Activated CD4-positive, alpha-beta T cell treated with anti-CD3 and anti-CD28 coated beads for 48 hours (primary cell): ENCODE measurements around the gene JAKMIP1.
A peak's percentile ranks its signal among the peaks of the same experiment; 100 is the strongest.
"Not testable (repeated sequence)": the region's sequence is repeated elsewhere in the genome, so short reads cannot be mapped to it uniquely, and the experiment has no call there.

ENCODE experiments used
- DNase-seq: peaks from one replicate; pipeline ENCODE4 v3.0.0-alpha.2; 2020

Gene JAKMIP1

DNA sequence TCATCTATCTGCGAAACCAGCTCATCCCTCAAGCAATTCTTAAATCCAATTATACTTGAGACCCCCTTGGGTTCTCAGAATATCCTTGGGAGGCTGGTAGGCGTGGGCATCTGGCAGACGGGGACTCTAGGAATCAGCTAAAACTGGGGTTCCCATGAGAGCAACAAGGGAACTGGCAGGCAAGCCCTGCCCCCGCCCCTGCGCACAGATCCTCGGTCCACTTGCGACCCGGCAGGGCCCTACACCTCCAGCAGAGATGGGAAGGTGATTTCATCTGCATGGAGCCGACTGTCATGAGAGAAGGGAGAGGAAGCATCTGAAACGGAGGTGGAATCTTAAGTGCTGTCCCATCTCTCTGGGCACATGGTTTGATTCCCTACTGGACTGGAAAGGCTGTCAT lies 172.2 kb downstream of the JAKMIP1 start:
- DNase-seq, result no peak

DNA sequence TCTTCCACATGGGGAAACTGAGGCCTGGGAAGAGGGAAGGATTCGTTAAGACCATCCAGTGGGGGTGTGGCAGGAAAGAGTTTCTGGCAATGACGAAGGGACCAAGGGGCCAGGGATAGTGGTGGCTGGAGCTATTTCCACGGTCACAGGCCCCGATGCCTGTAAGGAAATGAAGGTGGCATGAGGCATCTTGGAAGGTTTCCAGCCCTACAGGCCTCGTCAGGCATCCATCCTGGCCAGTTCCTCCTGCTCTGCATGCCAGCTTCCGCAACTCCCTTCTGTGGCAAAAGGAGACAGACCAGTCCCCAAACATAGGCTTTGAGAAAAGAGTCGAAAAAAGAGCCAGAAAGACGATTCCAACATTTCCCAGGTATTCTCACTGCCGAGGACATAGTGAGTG lies 173.0 kb downstream of the JAKMIP1 start:
- no peak for DNase-seq

DNA sequence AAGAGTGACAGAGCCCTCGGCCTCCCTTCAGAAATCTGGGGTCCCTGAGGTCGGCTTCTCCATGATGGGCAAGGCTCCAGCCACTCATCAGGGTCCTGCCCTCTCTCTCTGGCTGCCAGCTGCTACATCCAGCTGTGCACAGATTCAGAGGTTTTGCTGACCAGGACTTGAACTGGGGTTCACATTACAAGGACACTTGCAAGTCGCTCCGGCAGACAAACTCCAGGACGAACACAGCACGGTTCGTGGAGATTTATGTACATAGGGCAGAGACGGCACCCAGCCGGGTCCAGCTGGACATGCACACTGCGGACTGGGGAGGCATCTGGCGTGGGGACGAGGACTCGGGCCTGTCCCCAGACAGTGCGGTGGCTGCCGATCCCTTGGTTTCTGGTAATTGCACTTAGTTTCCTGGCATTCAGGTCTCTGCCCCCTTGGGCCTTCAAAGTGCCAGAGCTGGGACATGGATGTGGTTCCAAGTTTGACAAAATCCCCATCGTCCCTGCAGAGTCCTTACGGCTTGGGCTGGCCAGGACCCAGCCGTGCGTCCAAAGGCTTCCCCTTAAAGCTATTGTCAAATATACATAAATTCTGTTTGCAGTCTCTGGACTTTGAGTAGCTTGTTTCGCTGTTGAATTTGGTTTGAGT lies 175.9 kb downstream of the JAKMIP1 start:
- DNase-seq, result no peak

DNA sequence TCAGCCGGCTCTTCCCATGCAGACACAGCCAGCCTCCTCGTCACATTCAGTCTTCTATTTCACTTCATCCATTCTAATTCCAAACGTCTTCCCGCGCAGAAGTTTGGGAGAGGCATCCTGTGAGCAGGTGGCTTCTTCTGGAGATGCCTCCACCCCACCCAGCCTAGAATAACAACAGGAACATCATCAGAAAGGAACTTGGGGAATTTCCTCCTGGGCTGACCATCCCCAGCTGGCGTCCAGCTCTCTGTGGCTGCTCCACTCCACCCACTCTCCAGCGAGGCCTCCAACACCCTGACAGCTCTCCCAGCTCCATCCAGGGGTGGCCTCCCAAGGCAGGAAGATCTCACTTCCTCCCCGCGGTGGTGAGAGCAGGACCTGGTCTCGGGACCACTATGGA lies 176.6 kb downstream of the JAKMIP1 start:
- DNase-seq, result no peak

DNA sequence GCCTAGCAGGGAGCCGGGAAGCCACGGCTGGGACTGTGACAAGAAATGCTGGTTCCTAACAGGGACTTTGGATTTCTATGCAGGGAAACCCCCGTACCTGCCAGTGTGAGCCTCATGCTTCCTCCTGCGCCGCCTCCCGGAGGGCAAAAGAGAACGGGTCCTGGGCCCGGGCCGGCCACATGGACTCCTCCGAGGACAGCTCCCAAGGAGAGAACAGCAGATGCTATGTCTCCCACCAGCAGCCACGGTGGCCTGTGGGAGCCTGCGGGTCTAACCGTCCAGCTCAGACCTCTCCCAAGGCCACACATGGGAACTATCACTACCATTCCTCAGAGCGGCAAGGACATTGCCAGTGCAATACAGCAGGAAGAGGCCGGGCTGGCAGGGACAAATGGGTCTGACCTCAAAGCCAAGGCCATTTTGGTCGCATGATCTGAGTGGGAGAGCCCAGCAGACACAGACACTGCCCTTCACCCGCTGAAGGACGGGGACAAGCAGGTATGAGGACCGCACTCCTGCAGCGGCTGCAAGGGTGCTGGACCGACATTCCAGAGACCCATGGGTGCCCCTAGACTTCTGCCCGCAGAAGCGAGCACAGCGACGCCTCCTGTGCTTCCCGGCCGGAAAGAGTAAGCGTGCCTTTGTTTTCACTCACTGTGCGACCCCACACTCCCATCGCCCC lies 177.6 kb downstream of the JAKMIP1 start:
- DNase-seq, result no peak

DNA sequence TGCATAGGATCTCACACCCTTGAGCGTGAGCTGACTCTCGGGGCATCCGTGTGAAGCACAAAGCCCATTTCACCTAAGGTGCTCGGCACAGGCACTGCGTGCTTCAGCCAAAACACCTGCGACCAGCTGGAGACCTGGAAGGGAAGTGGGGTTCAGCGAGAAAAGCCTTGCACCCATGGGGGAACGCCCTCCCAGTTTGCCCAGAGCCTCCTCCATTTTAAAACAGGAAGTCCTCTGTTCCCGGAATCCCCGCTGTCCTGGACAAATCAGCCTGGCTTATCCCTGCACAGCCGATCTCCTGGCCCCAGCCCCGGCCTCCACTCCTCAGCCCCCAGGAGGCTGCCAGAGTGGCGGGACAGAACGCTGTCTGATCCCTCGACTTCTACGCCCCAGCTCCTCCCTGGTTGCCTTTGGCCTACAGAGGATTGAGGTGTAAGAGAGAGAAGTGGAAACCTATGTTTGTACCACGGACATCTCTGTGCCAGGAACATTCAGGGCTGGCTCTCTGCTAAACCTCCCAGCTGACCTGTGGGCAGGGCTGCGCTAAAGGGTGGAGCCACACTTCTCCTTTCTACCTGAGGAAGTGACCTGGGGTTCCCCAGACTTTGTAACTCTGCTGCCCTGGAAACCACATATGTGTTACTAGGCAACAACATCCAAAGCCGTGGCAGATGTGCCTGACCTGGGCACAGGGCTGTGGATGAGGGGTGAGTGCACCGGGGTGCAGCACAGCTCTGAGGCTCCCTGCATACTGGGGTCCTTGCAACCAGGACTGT lies 178.3 kb downstream of the JAKMIP1 start:
- no peak for DNase-seq

DNA sequence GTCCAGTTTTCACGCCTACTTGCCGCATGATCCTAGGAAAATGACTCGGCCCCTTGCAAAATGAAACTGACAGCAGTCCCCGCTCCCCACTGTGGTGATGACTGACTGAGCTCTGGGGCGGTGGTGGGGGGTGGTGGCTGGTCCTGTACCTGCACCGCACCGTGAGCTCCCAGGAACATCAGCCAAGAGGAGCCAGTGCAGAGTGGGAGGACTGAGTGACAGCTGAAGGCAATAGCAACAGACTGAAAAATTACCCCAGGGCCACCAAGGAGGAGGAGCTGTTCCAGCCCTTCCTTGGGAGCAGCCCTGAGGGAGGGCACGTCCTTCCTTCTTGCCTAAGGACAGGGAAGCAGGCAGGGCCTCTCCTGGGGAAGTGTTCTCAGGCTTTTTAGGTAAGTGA lies 179.7 kb downstream of the JAKMIP1 start:
- DNase-seq, result no peak

DNA sequence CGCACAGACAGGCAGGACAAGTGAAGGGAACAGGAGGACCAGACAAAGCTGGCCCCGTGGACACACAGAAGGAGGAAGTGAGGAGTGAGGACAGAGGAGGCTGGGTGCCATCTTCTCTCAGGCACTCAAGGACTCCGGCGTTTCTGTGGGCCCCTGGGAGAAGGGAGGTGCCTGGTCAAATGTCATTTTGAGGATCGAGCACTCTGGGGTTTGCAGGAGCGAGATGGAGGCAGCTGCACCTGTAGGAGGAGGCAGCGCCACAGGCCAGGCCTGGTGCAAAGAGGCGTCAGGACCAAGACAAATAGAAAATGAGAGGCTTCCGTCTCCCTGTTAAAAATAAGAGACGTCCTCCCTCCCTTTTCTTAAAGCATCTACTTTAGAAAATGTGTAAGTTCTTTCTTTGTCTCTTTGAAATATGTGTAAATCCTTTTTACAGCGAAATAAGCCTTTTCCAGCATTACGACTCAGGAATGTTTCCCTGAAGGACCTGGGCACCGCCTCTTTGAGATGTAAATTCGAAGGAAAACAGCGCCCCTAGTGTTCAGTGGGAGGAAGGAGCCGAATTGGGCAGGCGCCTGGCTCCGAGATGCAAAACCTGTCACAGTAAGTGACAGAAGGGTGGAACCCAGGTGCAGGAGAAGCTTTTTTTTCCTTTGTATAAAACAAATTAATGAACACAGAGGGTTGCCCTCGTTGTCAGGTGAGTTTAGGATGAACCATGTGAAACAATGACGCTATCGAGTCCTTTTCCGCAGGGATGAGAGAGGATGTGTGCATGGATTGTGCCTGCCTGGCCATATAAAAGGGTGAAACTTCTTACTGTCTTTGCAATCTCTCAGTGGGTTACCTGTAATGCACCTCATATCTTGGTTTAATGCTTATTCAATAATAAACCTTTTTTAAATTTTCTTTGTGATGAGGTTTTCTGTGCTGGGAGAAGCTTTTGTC lies 180.8 kb downstream of the JAKMIP1 start:
- peak; percentile 40 for DNase-seq

DNA sequence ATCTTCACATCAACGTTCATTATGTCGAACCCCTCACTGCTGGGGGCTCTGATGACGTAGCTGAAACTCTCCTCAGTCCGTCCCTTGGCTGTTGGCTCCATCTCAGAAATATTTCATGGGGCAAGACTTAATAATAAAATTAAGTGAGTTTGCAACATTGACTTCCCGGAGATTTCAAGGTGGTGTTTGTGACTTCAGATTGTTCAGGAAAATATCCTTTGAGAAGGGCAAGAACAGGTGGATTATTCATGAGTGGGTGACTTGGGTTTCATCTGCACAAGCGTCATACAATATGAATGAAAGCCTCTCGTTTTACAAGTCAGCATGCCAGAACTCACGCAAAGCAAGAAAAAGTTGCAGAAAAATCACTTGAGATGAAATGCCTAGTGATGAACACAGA lies 182.0 kb downstream of the JAKMIP1 start, which contains the start of gene C4orf50:
Gene C4orf50, minus strand, starts transcription at position 101 of the 400 bp plus-strand sequence.
- no peak for DNase-seq

DNA sequence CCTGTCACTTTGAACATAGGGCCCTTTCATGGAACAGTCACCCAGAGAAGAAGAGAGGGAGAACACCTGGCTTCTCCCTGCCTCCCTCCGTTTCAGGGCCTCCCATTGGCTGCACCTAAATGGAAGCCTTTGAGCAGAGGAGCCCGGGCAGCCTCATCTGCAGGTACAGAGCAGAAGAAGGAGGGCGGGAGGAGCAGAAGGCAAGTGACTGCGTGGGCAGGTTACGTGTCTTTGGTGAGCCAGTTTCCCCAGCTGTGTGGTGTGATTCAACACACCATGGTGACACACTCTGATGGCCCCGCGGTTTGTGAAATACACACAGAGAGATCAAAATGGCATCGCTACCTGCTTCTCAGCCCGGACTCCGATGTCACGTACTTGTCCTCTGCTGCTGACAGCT lies 182.5 kb downstream of the JAKMIP1 start:
- DNase-seq, result no peak

DNA sequence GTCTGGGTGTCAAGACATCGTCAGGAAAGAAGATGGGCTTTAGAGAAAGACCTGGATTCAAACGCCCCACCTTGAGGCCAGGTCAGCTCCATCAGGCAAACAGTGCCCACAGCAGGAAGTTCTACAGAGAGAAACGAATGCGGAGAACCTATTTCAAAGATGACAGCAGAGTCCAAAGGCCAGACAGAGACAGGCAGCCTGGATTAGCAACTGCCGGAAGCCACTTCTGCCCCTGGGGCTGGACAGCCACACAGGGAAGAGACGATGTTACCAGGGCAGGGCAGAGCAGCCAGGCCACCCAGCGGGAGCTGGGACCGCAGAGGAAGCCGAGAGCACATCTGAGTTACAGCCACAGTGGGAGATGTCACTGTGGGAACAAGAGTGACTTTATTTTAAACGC lies 183.3 kb downstream of the JAKMIP1 start:
- DNase-seq, result no peak

DNA sequence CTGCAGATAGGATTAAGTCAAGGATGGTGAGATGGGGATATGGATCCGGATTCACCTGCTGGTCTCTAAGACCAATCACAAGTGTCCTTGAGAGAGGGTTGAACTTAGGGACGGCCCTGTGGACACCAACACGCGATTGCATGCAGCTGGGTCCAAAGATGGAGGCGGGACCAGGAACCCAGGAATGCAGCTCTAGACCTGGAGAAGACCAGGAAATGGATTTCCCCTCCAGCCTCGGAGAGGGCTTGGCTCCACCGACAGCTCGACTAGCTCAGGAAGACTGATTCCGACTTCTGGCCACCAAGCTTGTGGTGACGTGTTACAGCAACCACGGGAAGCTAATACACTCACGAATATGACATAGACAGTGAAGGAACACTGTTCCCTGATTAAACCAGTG lies 186.8 kb downstream of the JAKMIP1 start:
- DNase-seq, result no peak

DNA sequence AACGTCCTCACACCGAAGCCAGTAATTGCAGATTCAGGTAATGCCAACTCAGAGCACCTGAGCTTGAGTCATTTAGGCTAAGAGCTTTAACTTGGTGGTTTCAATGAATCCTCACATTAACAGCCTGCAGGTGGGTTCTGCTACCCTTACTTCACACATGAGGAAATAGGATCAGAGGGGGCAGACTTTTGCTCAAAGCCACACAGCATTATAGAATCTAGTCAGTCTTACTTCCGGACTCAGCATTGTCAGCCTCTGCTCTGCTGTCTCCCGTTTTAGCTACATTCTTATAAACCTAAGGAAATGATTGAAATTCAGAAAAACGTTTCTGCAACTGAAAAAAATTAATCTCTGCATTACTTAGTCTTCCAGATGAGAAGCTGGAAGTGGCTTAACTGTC lies 188.1 kb downstream of the JAKMIP1 start:
- no peak for DNase-seq

DNA sequence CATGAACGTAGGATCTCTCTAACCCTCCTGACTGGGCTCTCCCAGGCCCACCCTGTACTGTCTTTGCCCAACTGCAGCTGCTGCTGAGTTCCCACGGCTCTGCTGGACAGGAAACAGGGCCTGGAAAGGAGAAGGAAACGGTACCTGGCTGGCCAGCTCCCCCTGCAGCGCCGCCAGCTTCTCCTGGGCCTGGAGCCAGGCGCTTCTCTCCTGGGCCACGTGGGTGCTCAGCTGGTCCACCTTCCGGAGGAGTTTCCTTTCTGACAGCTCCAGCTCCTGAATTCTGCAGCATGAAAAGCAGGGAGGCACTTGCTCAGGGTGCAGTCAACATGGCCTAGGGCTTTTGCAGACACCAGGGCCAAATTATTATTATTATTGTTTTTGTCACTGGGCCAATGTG lies 188.7 kb downstream of the JAKMIP1 start:
- no peak for DNase-seq

DNA sequence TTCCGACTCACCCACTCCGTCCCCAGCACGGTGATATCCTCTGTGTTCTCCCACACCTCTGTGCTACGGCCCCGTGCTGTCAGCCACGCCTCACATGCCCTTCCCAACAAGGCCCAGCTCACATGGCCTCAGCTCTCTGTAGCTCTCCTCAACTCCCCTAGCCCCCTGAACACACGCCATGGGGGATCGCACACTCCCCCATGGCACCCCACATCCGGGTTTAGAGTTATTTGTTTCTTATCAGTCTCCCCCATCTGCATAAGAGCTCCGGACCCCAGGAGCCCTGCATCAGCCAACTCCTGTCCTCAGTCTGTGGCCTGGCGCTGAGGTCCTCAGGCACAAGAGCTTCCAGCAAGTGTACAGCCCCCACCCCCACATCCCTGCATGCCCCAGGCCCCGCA lies 189.1 kb downstream of the JAKMIP1 start:
- no peak for DNase-seq

DNA sequence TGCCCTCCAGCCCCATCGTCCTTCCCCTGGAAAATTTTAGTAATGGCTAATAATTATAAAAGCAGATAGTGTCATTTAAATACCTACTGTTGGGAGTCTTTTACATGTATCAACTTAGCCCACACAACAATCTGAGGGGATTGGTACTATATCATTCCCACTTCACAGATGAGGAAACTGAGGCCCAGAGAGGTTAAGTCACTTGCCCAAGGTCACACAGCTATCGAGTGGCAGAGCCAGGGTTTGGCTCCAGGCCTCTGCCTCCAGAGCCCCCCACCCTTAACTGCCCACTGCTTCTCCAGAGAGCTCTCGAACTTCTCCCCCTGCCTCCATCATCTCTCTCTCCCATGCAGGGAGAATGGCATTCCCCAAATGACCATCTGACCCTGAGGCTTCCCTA lies 189.6 kb downstream of the JAKMIP1 start:
- no peak for DNase-seq

DNA sequence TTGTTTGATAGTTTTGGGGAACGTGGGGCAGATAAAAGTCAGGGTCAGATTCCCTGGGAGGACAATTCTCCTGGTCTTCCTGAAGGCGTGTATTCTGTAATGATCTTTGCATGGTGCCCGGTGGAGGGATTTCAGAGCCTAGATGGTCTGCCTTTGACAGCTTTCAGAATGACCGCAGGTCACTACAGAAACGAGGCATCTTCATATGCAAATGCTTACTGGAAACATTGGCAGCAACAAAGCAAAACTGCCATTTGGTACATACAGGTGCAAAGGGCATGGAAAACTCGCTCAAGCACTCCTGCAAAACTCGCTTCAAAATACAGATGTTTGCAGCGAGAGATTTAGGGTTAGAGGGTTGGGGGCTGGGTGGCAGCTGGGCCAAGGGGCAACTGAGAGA lies 190.9 kb downstream of the JAKMIP1 start:
- no peak for DNase-seq

DNA sequence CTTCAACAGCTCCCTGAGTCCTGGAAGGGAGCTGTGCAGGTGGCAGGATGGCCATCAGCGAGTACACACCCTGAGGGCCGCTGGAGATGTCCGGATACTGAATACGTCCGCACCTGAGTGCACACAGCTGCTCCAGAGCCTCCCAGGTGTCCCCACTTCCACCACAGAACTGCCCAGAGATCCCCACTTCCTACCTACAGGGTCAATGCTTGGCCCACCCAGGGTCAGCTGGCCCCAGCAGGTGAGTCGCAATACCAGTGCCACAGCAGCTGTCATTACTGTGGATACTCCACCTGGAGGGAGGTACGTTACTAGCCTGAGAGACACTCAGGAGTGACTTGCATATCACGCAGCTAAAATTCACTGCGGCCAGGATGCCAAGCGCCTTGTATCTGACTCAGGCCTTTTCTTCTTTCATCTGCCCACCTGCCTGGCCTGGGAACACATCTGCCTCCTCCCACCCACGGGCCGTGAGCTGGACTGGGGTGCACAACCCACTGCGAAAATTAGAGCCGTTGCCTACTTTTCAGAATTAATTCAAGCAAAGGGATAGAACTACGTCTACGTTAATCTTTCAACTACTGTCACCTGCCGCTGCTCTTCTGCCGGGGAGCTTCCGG lies 191.5 kb downstream of the JAKMIP1 start:
- no peak for DNase-seq

DNA sequence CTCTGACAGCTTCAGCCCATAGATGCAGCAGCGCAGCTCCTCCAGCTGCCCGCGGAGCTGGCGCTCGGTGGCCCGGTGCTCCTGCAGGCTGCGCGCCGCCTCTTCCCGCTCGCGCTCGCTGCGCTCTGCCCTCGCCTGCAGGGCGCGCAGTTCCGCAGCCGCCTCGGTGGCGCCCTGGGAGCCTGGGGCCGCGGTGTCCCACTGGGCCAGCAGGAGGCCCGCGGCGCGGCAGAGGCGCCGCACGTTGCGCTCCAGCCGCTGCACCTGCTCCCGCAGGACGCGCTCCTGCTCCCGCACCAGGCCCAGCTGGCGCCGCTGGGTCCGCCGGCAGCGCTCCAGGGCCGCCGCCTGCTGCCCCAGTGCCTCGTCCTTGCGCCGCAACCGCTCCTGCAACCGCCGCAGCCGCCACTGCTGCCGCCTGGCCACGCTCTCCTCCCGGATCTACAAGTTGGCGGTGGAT lies 192.2 kb downstream of the JAKMIP1 start:
- DNase-seq, result no peak

DNA sequence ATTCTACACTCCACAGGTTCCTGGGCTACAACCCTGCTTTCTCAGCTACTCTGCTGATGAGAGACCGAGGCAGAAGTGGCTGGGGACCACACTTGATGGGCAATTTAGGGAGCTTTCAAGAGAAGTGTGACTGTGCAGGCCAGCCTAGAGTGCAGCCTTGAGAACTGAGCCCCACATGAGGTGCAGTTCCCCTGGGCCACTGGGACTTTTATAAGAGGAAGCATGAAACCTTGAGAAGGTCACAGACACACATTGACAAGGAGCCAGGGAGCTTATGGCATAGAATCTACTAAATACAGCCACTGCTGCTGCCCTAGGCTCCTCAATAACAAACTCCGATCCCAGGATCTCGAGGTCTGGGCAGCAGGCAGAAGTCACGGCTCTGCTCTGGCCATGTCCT lies 195.2 kb downstream of the JAKMIP1 start:
- no peak for DNase-seq

DNA sequence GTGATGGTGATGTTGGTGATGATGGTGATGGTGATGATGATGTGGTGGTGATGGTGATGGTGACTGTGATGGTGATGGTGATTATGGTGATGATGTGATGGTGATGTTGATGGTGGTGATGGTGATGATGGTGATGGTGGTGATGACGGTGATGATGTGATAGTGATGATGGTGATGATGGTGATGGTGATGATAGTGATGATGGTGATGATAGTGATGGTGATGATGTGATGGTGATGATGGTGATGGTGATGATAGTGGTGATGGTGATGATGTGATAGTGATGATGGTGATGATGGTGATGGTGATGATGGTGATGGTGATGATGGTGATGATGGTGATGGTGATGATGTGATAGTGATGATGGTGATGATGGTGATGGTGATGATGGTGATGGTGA lies 196.9 kb downstream of the JAKMIP1 start:
- DNase-seq, result not testable (repeated sequence)

DNA sequence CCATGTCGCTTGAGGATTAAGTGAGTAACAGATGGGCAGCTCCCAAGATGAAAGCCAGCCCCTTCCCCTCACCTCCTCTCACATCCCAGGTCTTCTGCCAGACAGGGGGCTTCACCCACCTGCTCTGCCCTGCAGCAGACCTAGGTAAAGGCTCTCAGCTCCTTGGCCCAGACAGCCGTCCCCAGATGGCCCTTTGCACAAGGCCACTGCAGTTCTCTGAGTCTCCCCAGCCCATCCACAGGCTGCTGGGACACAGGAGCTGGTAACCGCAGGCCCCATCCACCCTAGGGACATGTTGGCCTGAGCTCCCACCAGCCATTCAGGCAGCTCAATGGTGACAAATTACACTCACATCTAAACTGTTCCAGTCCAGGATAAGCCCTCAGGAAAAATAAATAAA lies 197.4 kb downstream of the JAKMIP1 start:
- no peak for DNase-seq

DNA sequence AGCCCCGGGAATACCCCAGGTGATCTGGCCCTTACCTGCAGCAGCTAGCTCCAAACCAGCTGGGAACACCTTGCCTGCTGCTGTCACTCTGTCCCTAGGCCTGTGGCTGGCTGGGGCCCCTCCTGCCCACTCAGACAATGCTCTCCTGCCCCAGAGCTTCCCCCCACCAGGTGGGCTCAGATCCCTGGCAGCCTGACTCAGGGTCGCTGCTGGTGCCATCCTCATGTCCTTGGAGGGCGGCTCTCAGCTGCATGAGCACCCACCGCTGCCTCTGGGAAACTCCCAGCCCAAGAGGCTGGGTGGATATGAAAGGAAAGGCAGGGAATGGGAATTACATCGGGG lies 197.9 kb downstream of the JAKMIP1 start:
- DNase-seq, result no peak
